Esophagus squamous epithelium (tissue), 5 donors: ENCODE data around the gene LYZL6. TPM values are rescaled to one million over a fixed set of nuclear protein-coding genes. Genes with fewer than 3 reads are reported as not detected.

Experiments used
- DNase-seq: peaks from one replicate; lab custom pipeline; 2025; lab: John Stamatoyannopoulos, UW
- H3K27ac ChIP-seq, 4 donors: fragments of 200-600 bp; sonication (generic); one replicate each; pipeline ENCODE4 v1.5.1; 2016 to 2019; ENCODE audit warnings: mild to moderate bottlenecking in 1 of 4
- H3K27me3 ChIP-seq, 4 donors: fragments of 200-600 bp; sonication (generic); 1 replicate in 3 of 4; 2 replicates in 1 of 4; pipeline versions ENCODE4 v1.5.1 to v1.6.0; 2017 to 2021; ENCODE audit warnings: antibody characterized with exemption in 1 of 4
- H3K36me3 ChIP-seq, 3 donors: fragments of 200-600 bp; sonication (generic); one replicate each; pipeline ENCODE4 v1.5.1; 2016 to 2019
- H3K4me1 ChIP-seq, 3 donors: fragments of 200-600 bp; sonication (generic); one replicate each; pipeline ENCODE4 v1.5.1; 2017 to 2019
- H3K4me3 ChIP-seq, 4 donors: fragments of 200-600 bp; sonication (generic); 1 replicate in 3 of 4; 2 replicates in 1 of 4; pipeline ENCODE4 v1.5.1; 2016 to 2019; ENCODE audit warnings: mild to moderate bottlenecking in 2 of 4, moderate library complexity in 1 of 4
- H3K9me3 ChIP-seq, 3 donors: fragments of 200-600 bp; sonication (generic); one replicate each; pipeline ENCODE4 v1.5.1; 2016 to 2019
- POLR2A ChIP-seq, 4 donors: fragments of 450-650 bp; IDR thresholded peaks; one replicate each; pipeline ENCODE4 v1.6.1; 2017; ENCODE audit warnings: antibody characterized with exemption in 4 of 4, mild to moderate bottlenecking in 4 of 4, moderate library complexity in 3 of 4
- WGBS, 2 donors: methylation state at CpG; one replicate each; pipeline ENCODE4 v1.1.5; 2018; 5-methylcytosine and 5-hydroxymethylcytosine counted together
- intact Hi-C: fragments of 100-400 bp; cut with DNase I; formaldehyde crosslinking; loops from one replicate; pipeline ENCODE4 v1.15.0; 2022
- total RNA-seq, 4 donors: library from RNA; depleted of rRNA; stranded (reverse); fragments of >200 nt; gene quantifications; one replicate each; pipeline ENCODE4 v1.1.0, GENCODE V29; 2016
- TF ChIP-seq, protein P1 (sequence below), 6 experiments: fragments of 450-650 bp in 4 of 6; fragments of 200-600 bp in 2 of 6; sonication (generic) in 2 of 6; IDR thresholded peaks; one replicate each; pipeline ENCODE4 v1.5.1; 2016 to 2019; ENCODE audit warnings: antibody characterized with exemption in 6 of 6, mild to moderate bottlenecking in 4 of 6, moderate library complexity in 4 of 6
- donor health status: DM: yes; HTN: yes; CAD: no.

Gene LYZL6
- total RNA-seq, 4 donors from 2014 or later: not detected

- intact Hi-C loops: no loop called here
- no peaks in the 10 kb centered on the region for H3K9me3 ChIP-seq
- no peak overlapping the region for H3K4me3 ChIP-seq
- 84 to 100% methylated on average over 3 of the region's 3 CpGs for WGBS, 2 donors
- H3K27me3 ChIP-seq: no peaks in the 10 kb centered on the region
- H3K36me3 ChIP-seq: no peaks in the 10 kb centered on the region
- no peak for DNase-seq
- no peak overlapping the region for H3K27ac ChIP-seq
- H3K4me1 ChIP-seq: no peaks in the 10 kb centered on the region
- TF ChIP-seq, protein P1, sequence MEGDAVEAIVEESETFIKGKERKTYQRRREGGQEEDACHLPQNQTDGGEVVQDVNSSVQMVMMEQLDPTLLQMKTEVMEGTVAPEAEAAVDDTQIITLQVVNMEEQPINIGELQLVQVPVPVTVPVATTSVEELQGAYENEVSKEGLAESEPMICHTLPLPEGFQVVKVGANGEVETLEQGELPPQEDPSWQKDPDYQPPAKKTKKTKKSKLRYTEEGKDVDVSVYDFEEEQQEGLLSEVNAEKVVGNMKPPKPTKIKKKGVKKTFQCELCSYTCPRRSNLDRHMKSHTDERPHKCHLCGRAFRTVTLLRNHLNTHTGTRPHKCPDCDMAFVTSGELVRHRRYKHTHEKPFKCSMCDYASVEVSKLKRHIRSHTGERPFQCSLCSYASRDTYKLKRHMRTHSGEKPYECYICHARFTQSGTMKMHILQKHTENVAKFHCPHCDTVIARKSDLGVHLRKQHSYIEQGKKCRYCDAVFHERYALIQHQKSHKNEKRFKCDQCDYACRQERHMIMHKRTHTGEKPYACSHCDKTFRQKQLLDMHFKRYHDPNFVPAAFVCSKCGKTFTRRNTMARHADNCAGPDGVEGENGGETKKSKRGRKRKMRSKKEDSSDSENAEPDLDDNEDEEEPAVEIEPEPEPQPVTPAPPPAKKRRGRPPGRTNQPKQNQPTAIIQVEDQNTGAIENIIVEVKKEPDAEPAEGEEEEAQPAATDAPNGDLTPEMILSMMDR (IDR thresholded peaks at IDR 0.05): no peak
- TF ChIP-seq POLR2A (IDR thresholded peaks at IDR 0.05): no peak
Observed at GRCh38 chr17:35909408-35909807, 34.1 kb downstream of the LYZL6 start.

- Histone ChIP-seq H3K4me1 (peaks cover 0 to 5% (median 0%) of the 10 kb centered on the region in 3 donors), H3K4me3 (no peak overlapping the region), H3K36me3 (no peaks in the 10 kb centered on the region), H3K9me3 (no peaks in the 10 kb centered on the region), H3K27me3 (no peaks in the 10 kb centered on the region), H3K27ac (no peak overlapping the region)
- intact Hi-C loops: no loop called here
- no peak for DNase-seq
- WGBS, 2 donors: 64 to 69% methylated on average over 4 to 5 of the region's 5 CpGs
- TF ChIP-seq, protein P1 (IDR thresholded peaks at IDR 0.05): no peak
- TF ChIP-seq POLR2A (IDR thresholded peaks at IDR 0.05): no peak
Observed at GRCh38 chr17:35907691-35908090, 35.8 kb downstream of the LYZL6 start.

DNA sequence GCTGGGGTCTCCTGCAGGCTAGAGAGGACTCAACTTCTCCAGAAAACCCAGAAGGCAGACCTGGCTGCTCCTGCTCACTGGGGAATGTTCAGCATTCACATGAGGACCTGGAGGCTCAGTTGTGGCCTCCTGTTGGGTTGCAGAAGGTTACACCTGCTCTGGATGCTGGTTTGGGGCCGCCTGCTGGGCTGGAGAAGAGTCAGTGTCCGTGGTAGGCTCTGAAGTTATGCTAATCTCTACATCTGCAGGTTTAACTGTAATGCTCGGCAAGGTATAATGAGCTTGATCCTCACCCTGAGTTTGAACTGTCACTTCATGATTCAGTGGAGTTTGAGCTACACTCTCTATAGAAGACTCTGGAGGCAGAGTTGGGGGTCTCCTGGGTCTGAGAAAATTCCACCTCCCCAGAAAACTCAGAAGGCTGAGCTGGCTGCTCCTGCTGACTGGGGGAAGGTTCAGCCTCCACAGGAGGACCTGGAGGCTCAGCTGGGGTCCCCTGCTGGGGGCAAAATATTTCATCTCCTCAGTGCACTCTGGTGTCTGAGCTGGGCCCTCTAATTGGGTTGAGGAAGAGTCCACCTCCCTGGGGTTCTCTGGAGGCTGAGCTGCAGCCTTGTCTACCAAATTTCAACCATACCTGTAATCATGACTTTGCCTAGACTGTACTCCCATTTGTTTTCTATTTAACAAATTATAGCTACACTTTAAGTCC is 36.4 kb downstream of the LYZL6 start:
- Histone ChIP-seq H3K27me3 (no peaks in the 10 kb centered on the region), H3K27ac (no peak overlapping the region), H3K4me3 (no peak overlapping the region), H3K9me3 (no peaks in the 10 kb centered on the region), H3K36me3 (no peaks in the 10 kb centered on the region), H3K4me1 (peaks cover 0 to 5% (median 0%) of the 10 kb centered on the region in 3 donors)
- intact Hi-C loops: no loop called here
- TF ChIP-seq, protein P1 (IDR thresholded peaks at IDR 0.05): no peak
- no peak for TF ChIP-seq POLR2A (IDR thresholded peaks at IDR 0.05)
- no peak for DNase-seq
- 60% methylated on average over 1 to 3 of the region's 3 CpGs for WGBS, 2 donors

DNA sequence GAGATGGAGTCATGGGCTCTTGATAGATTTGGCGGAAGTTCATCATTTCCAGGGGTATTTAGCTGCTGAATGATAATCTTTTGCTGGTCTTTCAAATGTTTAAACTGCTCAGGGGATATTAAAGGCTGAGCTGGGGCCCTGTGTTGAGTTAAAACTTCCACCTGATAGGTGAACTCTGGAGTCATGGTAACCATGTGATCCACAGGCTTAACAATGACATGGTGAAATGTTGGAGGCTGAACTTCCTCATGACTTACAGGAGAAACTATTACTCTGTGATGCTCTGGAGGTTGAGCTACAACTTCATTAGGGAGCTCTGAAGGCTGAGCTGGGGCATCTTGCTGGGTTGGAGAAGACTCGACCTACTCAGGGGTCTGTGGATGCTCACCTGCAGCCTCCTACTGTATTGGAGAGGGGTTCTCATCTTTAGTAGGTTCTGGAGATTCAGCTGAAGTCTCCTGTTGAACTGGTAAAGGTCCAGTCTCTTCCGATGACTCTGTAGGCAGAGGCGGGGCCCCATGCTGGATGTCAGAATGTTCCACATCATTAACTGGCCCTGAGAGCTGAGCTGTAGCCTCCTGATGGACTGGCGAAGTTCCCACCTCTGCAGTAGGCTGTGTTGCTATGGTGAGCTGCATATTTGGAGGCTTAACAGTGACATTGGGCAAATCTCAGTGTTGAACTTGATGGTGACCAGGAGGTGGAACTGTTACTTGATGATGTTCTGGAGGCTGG is 37.2 kb downstream of the LYZL6 start:
- Histone ChIP-seq H3K4me1 (peaks cover 0 to 6% (median 0%) of the 10 kb centered on the region in 3 donors), H3K27me3 (no peaks in the 10 kb centered on the region), H3K27ac (no peak overlapping the region), H3K36me3 (no peaks in the 10 kb centered on the region), H3K4me3 (no peak overlapping the region), H3K9me3 (no peaks in the 10 kb centered on the region)
- intact Hi-C loops: no loop called here
- 85 to 94% methylated on average over 4 to 5 of the region's 5 CpGs for WGBS, 2 donors
- TF ChIP-seq POLR2A (IDR thresholded peaks at IDR 0.05): no peak
- TF ChIP-seq, protein P1 (IDR thresholded peaks at IDR 0.05): no peak
- DNase-seq: no peak

- TF ChIP-seq, protein P1 (IDR thresholded peaks at IDR 0.05): no peak
- no peak for TF ChIP-seq POLR2A (IDR thresholded peaks at IDR 0.05)
- Histone ChIP-seq H3K27ac (no peak overlapping the region), H3K9me3 (no peaks in the 10 kb centered on the region), H3K27me3 (peaks cover 0 to 4% (median 0%) of the 10 kb centered on the region in 4 donors), H3K4me1 (peaks cover 0 to 19% (median 5%) of the 10 kb centered on the region in 3 donors), H3K4me3 (no peak overlapping the region), H3K36me3 (no peaks in the 10 kb centered on the region)
- intact Hi-C loops: no loop called here
- 83 to 89% methylated on average over 5 of the region's 5 CpGs for WGBS, 2 donors
- DNase-seq: no peak
Observed at GRCh38 chr17:35903451-35903850, 40.1 kb downstream of the LYZL6 start.
